ENCODE results near the gene NTN1.

The NTN1 gene

DNA sequence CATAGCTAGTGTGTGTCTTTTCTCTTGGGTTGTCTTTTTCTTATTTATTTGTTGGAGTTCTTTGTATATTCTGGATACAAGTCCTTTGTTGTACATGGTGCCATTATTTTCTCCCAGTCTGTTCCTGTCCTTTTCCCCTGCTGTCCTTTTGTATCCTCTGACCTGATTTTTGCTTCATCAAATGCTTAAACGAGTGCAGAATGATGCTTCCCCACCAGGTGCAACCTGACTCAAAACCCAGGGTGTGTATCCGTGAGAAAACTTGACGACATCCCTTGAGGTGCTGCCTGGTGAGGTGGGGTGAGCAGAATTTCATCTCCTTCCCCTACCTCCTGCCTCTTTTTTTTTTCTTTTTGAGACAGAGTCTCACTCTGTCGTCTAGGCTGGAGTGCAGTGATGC lies 88.6 kb downstream of the NTN1 start:
- peaks cover 23% of the 10 kb centered on the region for H3K27me3 Mint-ChIP-seq
- no peak for DNase-seq
- no peaks in the 10 kb centered on the region for H3K9me3 Mint-ChIP-seq
- peaks cover 3% of the 10 kb centered on the region for H3K4me1 Mint-ChIP-seq
- no peak overlapping the region for H3K27ac Mint-ChIP-seq
- H3K4me3 Mint-ChIP-seq: no peak overlapping the region
- ATAC-seq: no peak

DNA sequence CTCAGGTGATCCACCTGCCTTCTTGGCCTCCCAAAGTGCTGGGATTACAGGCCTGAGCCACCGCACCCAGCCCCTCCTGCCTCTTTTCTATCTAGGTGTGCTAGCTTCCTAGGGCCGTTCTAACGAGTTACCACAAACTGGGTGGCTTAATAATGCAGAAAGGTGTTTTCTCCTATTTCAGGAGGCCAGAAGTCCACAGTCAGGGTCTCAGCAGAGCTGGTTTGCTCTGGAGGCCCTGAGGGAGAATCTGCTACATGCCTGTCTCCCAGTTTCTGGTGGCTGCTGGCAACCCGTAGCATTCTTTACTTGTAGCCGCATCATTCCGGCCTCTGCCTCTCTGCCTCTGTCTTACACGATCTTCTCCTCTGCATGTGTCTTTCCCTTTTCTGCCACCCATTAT lies 89.2 kb downstream of the NTN1 start:
- Mint-ChIP-seq H3K27me3 (peaks cover 23% of the 10 kb centered on the region), H3K27ac (no peak overlapping the region), H3K4me3 (no peak overlapping the region), H3K9me3 (no peaks in the 10 kb centered on the region), H3K4me1 (peaks cover 9% of the 10 kb centered on the region)
- no peak for DNase-seq
- ATAC-seq: no peak

DNA sequence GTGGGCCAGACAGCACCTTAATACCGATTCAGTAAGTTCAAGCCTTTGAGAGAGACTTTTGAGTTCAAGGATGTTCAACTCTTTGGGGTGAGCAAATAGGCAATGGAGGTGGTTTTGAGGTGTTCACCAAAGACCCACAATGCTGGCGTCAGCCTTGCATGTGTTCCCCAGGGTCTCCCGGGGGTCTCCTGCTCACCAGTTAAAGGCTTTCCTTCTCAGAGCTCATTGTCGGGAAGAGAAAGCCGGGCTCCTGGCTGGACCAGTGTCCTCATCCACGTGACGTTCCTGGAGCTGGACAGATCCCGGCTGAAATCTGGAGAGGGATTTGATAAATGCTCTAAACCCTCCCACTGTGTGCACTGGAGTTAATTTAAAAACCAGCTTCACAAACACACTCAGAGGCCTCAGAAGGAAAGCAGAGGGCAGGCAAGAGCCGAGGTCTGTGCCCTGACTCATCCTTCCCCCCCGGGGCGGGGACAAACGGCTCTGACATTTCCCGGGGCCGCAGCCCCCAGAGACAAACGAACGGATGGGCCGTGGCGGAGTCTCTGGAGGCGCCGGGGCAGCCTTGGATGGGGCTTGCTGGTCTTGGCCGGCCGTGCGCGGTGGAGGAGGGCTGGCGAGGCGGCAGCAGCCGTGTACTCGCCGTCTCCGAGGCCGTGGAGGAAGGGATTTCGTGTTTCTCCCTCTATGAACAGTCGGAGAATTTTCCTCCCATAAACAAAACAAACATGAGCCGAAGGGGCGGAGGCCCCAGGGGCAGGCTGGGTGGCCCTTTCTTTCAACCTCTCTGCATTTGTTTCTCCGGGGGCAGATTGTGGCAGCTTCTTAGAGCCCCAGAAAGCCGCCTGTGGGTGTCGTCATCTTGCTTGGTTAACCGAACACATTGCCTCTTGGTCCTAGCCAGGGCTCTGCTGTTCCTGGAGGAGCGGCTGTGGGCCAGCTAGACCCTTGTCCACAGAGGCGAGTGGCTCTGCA lies 94.2 kb downstream of the NTN1 start:
- Mint-ChIP-seq H3K4me3 (peak overlapping the region; percentile 71 to 80), H3K9me3 (no peaks in the 10 kb centered on the region), H3K4me1 (peaks cover 21% of the 10 kb centered on the region), H3K27me3 (peaks cover 19% of the 10 kb centered on the region), H3K27ac (peak overlapping the region; percentile 59 to 88)
- ATAC-seq: peak; percentile 98
- peak; percentile 60 to 69 for DNase-seq

DNA sequence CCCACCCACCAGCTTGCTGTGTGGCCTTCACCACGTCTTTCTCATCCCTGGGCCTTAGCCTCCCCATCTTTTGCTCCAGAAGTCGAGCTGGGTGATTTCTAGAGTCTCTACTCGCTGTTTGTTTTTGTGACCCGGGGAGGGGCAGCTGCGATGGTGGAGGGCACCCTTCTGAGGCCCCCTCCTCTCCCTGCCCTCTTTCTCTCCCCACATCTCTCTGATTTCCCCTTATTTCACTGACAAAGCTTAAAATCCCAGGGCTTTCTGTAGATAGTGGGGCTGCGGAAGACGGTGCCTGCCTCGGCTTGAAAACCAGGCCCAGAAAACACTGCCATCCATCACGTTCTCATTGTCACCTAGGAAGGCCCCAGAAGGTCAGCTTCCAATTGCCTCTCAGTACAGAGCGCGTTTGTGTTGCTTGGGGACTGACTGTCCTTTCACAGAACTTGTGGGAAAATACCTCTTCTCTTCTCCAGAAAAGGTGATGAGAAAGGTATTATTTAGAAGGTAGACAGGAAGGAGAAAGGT lies 95.1 kb downstream of the NTN1 start:
- Mint-ChIP-seq H3K27me3 (peaks cover 18% of the 10 kb centered on the region), H3K9me3 (no peaks in the 10 kb centered on the region), H3K4me1 (peaks cover 21% of the 10 kb centered on the region), H3K4me3 (peak overlapping the region; percentile 39 to 69), H3K27ac (peak overlapping the region in 1 of 2 donors; percentile 69)
- DNase-seq (no peak), ATAC-seq (no peak)

DNA sequence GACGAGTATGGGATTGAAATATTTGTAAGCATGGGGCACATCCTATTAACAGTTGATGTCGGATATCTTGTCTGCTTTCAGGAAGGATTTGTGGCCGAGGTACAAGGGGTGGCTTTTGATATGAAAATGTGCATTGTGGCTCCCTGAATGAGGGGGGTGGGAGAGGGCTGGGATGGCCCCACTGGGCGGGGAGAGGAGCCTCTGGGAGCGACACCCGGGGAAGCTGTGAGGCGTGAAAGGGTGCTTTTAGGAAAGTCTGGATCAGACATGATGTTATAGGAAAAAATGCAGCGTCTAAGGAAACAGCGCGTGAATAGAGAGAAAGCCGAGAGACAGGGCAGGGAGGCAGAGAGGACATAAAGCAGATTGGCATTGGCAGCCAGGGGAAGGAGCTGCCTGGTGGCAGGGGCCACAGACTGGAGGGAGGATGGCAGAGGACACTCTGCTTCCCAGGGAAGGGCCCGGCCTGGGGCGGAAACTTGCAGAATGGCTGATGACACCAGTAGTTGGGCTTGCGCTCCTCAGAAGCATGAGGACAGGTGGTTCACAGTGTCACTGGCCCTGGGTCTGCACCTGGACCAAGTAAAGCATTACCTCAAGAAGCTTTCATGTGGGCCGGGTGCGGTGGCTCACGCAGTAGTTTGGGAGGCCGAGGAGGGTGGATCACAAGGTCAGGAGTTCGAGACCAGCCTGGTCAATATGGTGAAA lies 95.7 kb downstream of the NTN1 start:
- DNase-seq: no peak
- no peaks in the 10 kb centered on the region for H3K9me3 Mint-ChIP-seq
- ATAC-seq: no peak
- no peak overlapping the region for H3K4me3 Mint-ChIP-seq
- peak overlapping the region in 1 of 2 donors; percentile 38 for H3K27ac Mint-ChIP-seq
- H3K4me1 Mint-ChIP-seq: peaks cover 21% of the 10 kb centered on the region
- peaks cover 22% of the 10 kb centered on the region for H3K27me3 Mint-ChIP-seq

- no peak overlapping the region for H3K27ac Mint-ChIP-seq
- peaks cover 12% of the 10 kb centered on the region for H3K4me1 Mint-ChIP-seq
- H3K27me3 Mint-ChIP-seq: peaks cover 22% of the 10 kb centered on the region
- ATAC-seq (no peak), DNase-seq (peak in 1 of 2 donors; percentile 23)
- no peaks in the 10 kb centered on the region for H3K9me3 Mint-ChIP-seq
- no peak overlapping the region for H3K4me3 Mint-ChIP-seq
These were observed 99.2 kb downstream of the NTN1 start for GRCh38 chr17:9120471-9120870.

- H3K27me3 Mint-ChIP-seq: peaks cover 19% of the 10 kb centered on the region
- DNase-seq (no peak), ATAC-seq (no peak)
- H3K4me1 Mint-ChIP-seq: peaks cover 4% of the 10 kb centered on the region
- H3K9me3 Mint-ChIP-seq: no peaks in the 10 kb centered on the region
- peak overlapping the region in 1 of 2 donors; percentile 1 for H3K27ac Mint-ChIP-seq
- no peak overlapping the region for H3K4me3 Mint-ChIP-seq
These were observed 100.0 kb downstream of the NTN1 start for GRCh38 chr17:9121186-9121820.

- Mint-ChIP-seq H3K27ac (no peak overlapping the region), H3K9me3 (no peaks in the 10 kb centered on the region), H3K27me3 (peaks cover 15% of the 10 kb centered on the region), H3K4me1 (no peaks in the 10 kb centered on the region), H3K4me3 (no peak overlapping the region)
- no peak for ATAC-seq
- DNase-seq: no peak
These were observed 102.6 kb downstream of the NTN1 start for GRCh38 chr17:9123594-9124553.

DNA sequence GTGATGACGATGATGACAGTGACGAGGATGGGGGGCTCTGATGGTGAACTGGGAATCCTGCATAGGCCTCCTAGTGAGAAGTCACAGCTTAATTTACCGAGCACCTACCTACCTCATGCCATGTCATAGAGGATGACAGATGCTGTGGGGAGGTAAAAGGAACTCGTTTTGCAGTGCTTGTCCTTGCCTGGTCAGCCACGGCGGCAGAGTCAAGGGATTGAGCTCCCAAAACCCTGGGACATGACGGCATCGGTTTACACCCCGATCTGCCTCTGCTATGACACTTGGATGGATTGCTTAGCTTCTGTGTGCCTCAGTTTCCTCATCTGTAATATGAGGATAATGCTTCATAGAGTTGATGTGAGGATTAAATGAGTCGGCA lies 103.2 kb downstream of the NTN1 start:
- no peak for DNase-seq
- no peak for ATAC-seq
- no peak overlapping the region for H3K27ac Mint-ChIP-seq
- peaks cover 15% of the 10 kb centered on the region for H3K27me3 Mint-ChIP-seq
- no peak overlapping the region for H3K4me3 Mint-ChIP-seq
- H3K4me1 Mint-ChIP-seq: no peaks in the 10 kb centered on the region
- H3K9me3 Mint-ChIP-seq: no peaks in the 10 kb centered on the region

- no peak for ATAC-seq
- DNase-seq: no peak
- Mint-ChIP-seq H3K27ac (no peak overlapping the region), H3K9me3 (no peaks in the 10 kb centered on the region), H3K4me1 (no peaks in the 10 kb centered on the region), H3K27me3 (peaks cover 15% of the 10 kb centered on the region), H3K4me3 (no peak overlapping the region)
These were observed 104.4 kb downstream of the NTN1 start for GRCh38 chr17:9125722-9126121.

GRCh38 chr17:9127340-9127739 lies 106.0 kb downstream of the NTN1 start:
- DNase-seq (no peak), ATAC-seq (no peak)
- Mint-ChIP-seq H3K9me3 (no peaks in the 10 kb centered on the region), H3K27me3 (peaks cover 5% of the 10 kb centered on the region), H3K4me3 (no peak overlapping the region), H3K27ac (no peak overlapping the region), H3K4me1 (no peaks in the 10 kb centered on the region)

DNA sequence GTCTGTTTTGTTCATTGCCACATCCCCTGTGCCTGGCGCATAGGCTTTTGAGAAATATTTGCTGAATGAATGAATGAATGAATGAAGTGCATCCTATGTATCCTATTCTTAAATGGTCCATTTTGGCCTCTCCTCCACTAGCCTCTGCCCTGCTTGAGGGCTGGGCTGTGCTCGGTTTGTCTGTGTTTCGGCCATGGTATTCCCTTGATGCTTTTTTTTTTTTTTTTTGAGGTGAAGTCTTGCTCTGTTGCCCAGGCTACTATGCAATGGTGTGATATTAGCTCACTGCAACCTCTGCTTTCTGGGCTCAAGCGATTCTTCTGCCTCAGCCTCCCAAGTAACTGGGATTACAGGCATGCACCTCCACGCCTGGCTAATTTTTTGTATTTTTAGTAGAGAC lies 110.1 kb downstream of the NTN1 start:
- Mint-ChIP-seq H3K9me3 (no peaks in the 10 kb centered on the region), H3K4me3 (no peak overlapping the region), H3K27ac (no peak overlapping the region), H3K27me3 (peaks cover 5% of the 10 kb centered on the region), H3K4me1 (no peaks in the 10 kb centered on the region)
- ATAC-seq: no peak
- no peak for DNase-seq

- Mint-ChIP-seq H3K27me3 (peaks cover 2% of the 10 kb centered on the region), H3K4me3 (no peak overlapping the region), H3K9me3 (no peaks in the 10 kb centered on the region), H3K27ac (no peak overlapping the region), H3K4me1 (no peaks in the 10 kb centered on the region)
- DNase-seq: no peak
- no peak for ATAC-seq
These were observed 111.0 kb downstream of the NTN1 start for GRCh38 chr17:9132291-9132690.

DNA sequence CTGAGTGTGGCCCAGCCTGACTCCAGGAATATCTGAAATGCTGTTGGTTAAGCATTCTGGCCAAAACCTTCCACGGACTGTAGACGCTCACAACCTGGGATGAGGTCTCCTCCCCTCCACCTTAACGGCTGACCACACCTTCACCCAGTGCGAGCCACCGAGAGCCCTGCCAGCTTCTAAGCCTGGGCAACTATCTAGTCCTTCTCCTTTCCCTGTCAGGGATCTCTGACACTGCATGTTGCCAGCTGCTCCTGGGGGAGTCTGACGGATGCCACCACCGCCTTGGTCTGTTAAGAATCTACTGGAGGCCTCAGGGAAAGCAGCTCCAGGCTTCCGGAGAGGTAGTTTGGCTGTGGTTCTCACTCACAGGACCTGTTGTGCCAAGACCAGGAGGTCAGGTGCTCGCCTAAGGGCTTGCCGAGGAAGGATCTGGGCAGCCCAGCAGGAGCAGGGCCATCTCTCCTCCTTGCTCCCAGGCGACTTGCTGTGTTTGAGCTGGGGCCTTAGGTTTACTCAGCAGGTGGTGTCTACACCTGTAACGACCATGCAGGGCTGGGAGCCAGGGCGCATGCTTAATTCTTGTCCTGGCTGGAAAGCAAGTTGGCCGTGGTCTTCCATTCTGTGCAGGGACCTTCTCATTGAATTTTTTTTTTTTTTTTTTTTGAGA lies 111.8 kb downstream of the NTN1 start:
- Mint-ChIP-seq H3K9me3 (no peaks in the 10 kb centered on the region), H3K27ac (no peak overlapping the region), H3K4me1 (no peaks in the 10 kb centered on the region), H3K4me3 (no peak overlapping the region), H3K27me3 (no peaks in the 10 kb centered on the region)
- no peak for DNase-seq
- ATAC-seq: no peak
